ENCODE results near the gene PRC1. TPM values are rescaled to one million over a fixed set of nuclear protein-coding genes. Genes with fewer than 3 reads are reported as not detected.

The PRC1 gene
- total RNA-seq, 2 experiments from 2014 or later: 24.4 to 26.7 TPM

GRCh38 chr15:90921887-90922286 is 72.4 kb downstream of the PRC1 start:
- Histone ChIP-seq H3K9me3 (ENCODE audit: control insufficient read depth in 1 of 2, insufficient read depth in 1 of 2, low read length in 2 of 2) (no peaks in the 10 kb centered on the region), H3K4me1 (ENCODE audit: insufficient read depth, low read length) (no peaks in the 10 kb centered on the region), H3K4me3 (ENCODE audit: low read length) (no peak overlapping the region), H3K27me3 (ENCODE audit: control insufficient read depth in 1 of 2, insufficient read depth in 2 of 2, low read length in 2 of 2) (no peaks in the 10 kb centered on the region), H3K27ac (ENCODE audit: low read depth in 1 of 2, low read length in 2 of 2) (no peak overlapping the region), H3K36me3 (ENCODE audit: insufficient read depth, low read length) (peaks cover 47% of the 10 kb centered on the region)
- intact Hi-C loops (cut with DNase I, micrococcal nuclease): no loop called here
- no peak for TF ChIP-seq CTCF (IDR thresholded peaks at IDR 0.05)
- no peaks in the 10 kb centered on the region for H3K4me1 Mint-ChIP-seq (ENCODE audit: low read depth)
- H3K4me3 Mint-ChIP-seq: no peak overlapping the region
- H3K27me3 Mint-ChIP-seq: no peaks in the 10 kb centered on the region
- H3K27ac Mint-ChIP-seq: no peak overlapping the region
- ATAC-seq (ENCODE audit: poor library complexity): no peak
- CTCF ChIA-PET: interaction anchor here (3.1 kb wide), 1 partner anchor 10 kb away, joined by 15 read pairs; the partner anchor contains the start of gene HDDC3
- POLR2A ChIA-PET: interaction anchor here (0.8 kb wide), 1 partner anchor 19 kb away, joined by 4 read pairs; the partner anchor contains the start of gene MAN2A2
- no peak for DNase-seq
- no peaks in the 10 kb centered on the region for H3K9me3 Mint-ChIP-seq
- H3K36me3 Mint-ChIP-seq (ENCODE audit: low read depth): peaks cover 42% of the 10 kb centered on the region

- H3K4me1 Mint-ChIP-seq (ENCODE audit: low read depth): no peaks in the 10 kb centered on the region
- H3K27ac Mint-ChIP-seq: no peak overlapping the region
- peaks cover 71% of the 10 kb centered on the region for H3K36me3 ChIP-seq (ENCODE audit: insufficient read depth, low read length)
- no peaks in the 10 kb centered on the region for H3K27me3 ChIP-seq (ENCODE audit: control insufficient read depth in 1 of 2, insufficient read depth in 2 of 2, low read length in 2 of 2)
- H3K4me3 Mint-ChIP-seq: no peak overlapping the region
- H3K36me3 Mint-ChIP-seq (ENCODE audit: low read depth): peaks cover 70% of the 10 kb centered on the region
- intact Hi-C loops (cut with DNase I, micrococcal nuclease): no loop called here
- no peak overlapping the region for H3K27ac ChIP-seq (ENCODE audit: low read depth in 1 of 2, low read length in 2 of 2)
- ChIA-PET CTCF (no interaction called here), POLR2A (interaction anchor here (1.5 to 1.9 kb wide), 2 partner anchors 11 to 16 kb away, joined by 4 to 6 read pairs; partner anchors contain the start of gene UNC45A)
- H3K4me1 ChIP-seq (ENCODE audit: insufficient read depth, low read length): peaks cover 3% of the 10 kb centered on the region
- ATAC-seq (ENCODE audit: poor library complexity) (no peak), DNase-seq (no peak)
- no peak overlapping the region for H3K4me3 ChIP-seq (ENCODE audit: low read length)
- H3K27me3 Mint-ChIP-seq: no peaks in the 10 kb centered on the region
- no peaks in the 10 kb centered on the region for H3K9me3 ChIP-seq (ENCODE audit: control insufficient read depth in 1 of 2, insufficient read depth in 1 of 2, low read length in 2 of 2)
- H3K9me3 Mint-ChIP-seq: no peaks in the 10 kb centered on the region
- TF ChIP-seq CTCF (IDR thresholded peaks at IDR 0.05): no peak
Measured at GRCh38 chr15:90918835-90919234, 75.5 kb downstream of the PRC1 start.

GRCh38 chr15:90918034-90918788 is 76.1 kb downstream of the PRC1 start:
- Histone ChIP-seq H3K9me3 (ENCODE audit: control insufficient read depth in 1 of 2, insufficient read depth in 1 of 2, low read length in 2 of 2) (no peaks in the 10 kb centered on the region), H3K4me3 (ENCODE audit: low read length) (no peak overlapping the region), H3K4me1 (ENCODE audit: insufficient read depth, low read length) (peaks cover 3% of the 10 kb centered on the region), H3K27me3 (ENCODE audit: control insufficient read depth in 1 of 2, insufficient read depth in 2 of 2, low read length in 2 of 2) (no peaks in the 10 kb centered on the region), H3K36me3 (ENCODE audit: insufficient read depth, low read length) (peaks cover 78% of the 10 kb centered on the region), H3K27ac (ENCODE audit: low read depth in 1 of 2, low read length in 2 of 2) (no peak overlapping the region)
- no peaks in the 10 kb centered on the region for H3K4me1 Mint-ChIP-seq (ENCODE audit: low read depth)
- CTCF ChIA-PET: no interaction called here
- no peak overlapping the region for H3K4me3 Mint-ChIP-seq
- H3K27ac Mint-ChIP-seq: no peak overlapping the region
- H3K36me3 Mint-ChIP-seq (ENCODE audit: low read depth): peaks cover 77% of the 10 kb centered on the region
- intact Hi-C loops (cut with DNase I, micrococcal nuclease): no loop called here
- DNase-seq (no peak), ATAC-seq (ENCODE audit: poor library complexity) (no peak)
- H3K27me3 Mint-ChIP-seq: no peaks in the 10 kb centered on the region
- POLR2A ChIA-PET: interaction anchor here (1.5 to 1.9 kb wide), 2 partner anchors 11 to 16 kb away, joined by 4 to 6 read pairs; partner anchors contain the start of gene UNC45A
- H3K9me3 Mint-ChIP-seq: no peaks in the 10 kb centered on the region
- TF ChIP-seq CTCF (IDR thresholded peaks at IDR 0.05): no peak

Data from CD4-positive, alpha-beta T cell (primary cell).